HS-5 (cell line): ENCODE results near the gene NPAS1.

ENCODE experiments used
- DNase-seq: peaks from one replicate; pipeline ENCODE4 v3.0.0-alpha.2; 2012; ENCODE audit warnings: low read depth

The NPAS1 gene

GRCh38 chr19:47019431-47020041 is at the start of gene NPAS1:
Gene NPAS1 (plus strand): TSS chr19:47019837. CDS start chr19:47021048, 1,211 bp downstream.
- DNase-seq: no peak

DNA sequence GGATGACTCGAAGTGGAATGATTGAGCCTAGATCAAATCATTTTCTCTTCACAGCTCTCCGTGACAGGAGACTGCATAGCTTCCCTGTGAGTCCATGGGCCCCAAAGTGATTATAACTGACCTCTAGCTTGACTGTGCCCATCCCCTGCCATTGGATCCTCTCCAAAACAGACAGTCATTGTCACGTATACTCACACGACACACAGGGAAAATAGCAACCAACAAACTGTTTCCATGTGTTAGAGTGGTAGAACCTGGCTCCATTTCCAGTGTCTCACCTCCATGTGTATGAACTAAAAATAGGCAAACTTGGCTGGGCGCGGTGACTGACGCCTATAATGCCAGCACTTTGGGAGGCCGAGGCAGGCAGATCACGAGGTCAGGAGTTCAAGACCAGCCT is 48.8 kb upstream of the NPAS1 start:
- DNase-seq: peak; percentile 97

DNA sequence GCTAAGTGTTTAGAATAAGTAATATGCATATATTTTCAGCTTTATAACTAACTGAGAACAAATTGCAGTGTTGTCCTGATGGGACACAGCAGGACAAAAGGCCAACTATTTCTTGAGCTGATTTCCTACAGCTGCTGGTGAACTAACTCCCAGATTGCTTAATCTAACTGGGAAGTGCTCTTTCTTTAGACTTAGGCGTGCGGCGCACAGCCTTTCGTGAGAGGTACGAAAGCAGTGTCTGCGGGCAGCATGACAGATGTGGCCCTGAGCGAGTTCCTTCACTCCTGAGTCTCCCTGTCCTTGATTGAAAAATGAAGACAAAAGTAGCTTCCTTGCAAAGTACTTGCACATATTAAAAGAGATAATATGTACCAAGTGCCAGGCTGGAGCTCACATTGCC is 47.3 kb upstream of the NPAS1 start:
- DNase-seq: no peak

- DNase-seq: no peak
Observed at GRCh38 chr19:46974181-46974580, 45.5 kb upstream of the NPAS1 start.

- DNase-seq: no peak
Observed at GRCh38 chr19:46975011-46975924, 44.4 kb upstream of the NPAS1 start.

- DNase-seq: peak; percentile 82
Observed at GRCh38 chr19:46975925-46976782, 43.5 kb upstream of the NPAS1 start.

DNA sequence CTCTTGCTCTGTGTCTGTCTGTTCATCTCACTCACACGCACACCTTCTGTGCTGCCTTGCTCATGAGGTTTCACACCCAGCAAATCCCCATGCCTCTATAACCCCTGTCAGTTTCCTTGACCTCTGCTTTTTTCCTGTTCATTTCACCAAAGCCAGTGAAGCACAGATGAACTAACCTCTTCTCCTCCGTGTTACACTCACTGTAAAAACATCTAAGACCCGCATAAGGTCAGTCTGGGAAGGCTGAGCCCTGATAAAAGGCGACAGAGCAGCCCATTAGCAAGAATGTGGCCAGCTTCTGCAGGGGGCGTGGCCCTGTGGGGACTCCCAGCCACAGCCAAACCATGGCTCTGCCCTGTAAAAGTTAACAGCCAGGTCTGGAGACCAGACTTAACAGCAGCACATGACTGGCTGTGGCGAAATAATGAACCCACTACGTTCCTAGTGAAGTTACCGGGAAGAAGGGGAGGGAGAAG is 42.8 kb upstream of the NPAS1 start:
- DNase-seq: no peak

DNA sequence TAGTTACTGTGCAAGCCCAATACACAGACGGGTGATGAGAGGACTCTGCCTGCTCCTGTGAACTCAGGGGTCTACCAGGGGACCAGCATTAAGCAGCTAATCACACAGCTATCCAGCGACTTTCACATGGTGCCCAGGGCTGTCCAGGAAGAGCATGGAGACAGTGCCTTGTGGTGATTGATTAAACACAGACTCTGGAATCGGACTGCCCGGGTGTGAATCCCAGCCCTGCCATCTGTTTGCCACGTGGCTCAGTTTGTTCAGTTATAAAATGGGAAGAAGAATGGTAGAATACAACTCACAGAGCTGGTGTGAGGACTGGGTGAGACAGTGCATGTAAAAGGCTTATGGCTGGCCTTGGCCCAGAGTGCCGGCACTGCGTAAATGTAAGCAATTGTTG is 42.1 kb upstream of the NPAS1 start:
- DNase-seq: no peak

- no peak for DNase-seq
Observed at GRCh38 chr19:46978171-46978869, 41.3 kb upstream of the NPAS1 start.

- DNase-seq: no peak
Observed at GRCh38 chr19:46979126-46980105, 40.2 kb upstream of the NPAS1 start.

- DNase-seq: no peak
Observed at GRCh38 chr19:46980761-46981160, 38.9 kb upstream of the NPAS1 start.

- DNase-seq: no peak
Observed at GRCh38 chr19:46981286-46981945, 38.2 kb upstream of the NPAS1 start.

- DNase-seq: no peak
Observed at GRCh38 chr19:46983097-46983496, 36.5 kb upstream of the NPAS1 start.

- no peak for DNase-seq
Observed at GRCh38 chr19:46984077-46985010, 35.3 kb upstream of the NPAS1 start.

DNA sequence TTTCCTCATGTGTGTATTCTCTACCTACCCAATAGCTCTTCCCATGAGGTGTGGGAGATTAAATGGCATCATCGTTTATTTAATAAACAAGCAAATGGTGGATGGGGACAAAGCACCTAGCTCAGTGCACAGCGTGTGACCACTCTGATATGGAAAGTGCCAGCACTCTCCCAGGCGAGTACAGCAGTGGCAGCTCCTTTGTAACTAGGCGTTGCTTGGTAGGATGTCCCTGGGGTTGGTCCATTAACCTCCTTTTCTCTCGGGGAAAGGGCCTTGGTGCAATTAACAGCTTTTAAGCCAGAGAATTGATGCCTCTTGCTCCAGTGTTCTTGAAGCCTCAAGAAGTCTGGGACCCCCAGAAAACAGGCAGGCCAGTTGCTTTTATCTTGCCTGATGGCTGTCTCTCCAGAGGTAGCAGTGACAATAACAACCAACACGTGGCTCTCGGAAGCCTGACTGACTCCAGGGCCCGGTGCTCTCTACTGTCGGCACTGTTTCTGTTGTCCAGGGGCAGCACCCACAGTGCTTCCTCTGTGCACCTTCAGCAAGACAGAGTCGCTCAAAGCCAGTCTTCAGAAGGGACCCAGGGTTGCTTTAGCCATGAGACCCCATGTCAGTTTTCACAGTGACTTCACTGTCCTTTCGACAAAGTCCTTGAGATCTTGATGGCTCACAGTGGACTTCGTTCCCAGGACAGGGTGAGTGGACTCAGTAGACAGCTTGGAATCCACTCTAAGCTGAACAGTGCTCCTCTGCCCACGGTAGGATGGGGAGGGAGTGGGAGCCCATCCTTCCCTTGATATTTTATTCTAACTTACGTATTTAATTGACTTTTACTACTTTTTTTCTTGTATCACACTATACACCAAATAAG is 33.9 kb upstream of the NPAS1 start:
- DNase-seq: no peak

- no peak for DNase-seq
Observed at GRCh38 chr19:46988614-46989230, 30.9 kb upstream of the NPAS1 start.

DNA sequence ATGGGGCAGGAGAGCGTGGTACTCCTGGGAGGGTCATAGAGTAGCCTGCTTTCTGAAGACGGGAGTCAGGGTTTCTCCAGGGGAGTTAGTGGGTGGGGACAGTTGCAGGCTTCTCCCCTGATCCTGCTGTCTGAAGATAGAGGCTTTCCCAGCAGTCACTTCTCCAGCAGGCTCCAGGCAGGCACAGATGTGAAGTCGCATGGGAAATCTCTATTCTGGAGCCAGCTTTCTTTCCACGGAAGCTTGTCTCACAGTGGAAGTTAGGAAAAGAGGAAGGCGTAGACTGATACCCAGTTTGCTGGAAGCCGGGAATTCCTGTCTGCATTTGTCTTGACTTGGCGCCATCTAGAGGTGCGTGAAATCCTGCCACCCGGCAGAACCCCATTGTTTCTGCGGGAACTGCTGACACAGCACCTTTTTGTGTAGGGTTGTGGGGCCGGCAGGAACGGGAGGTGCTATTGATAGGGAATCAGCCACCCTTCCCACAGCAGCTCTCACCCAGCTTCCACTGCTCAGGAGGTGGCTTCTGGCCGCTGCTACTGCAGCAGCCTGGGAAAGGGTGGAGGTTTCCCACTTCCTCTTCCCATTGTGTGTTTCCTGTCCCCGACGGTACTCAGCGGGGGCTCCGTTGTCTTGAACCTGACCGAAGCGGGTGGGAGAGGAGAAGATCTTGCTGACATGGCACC is 28.5 kb upstream of the NPAS1 start:
- DNase-seq: no peak
